NK-92 treated with Interleukin-12 subunit alpha and Interleukin-12 subunit beta, amount 100 ng/mL, for 24 hours (cell line): ENCODE data around the gene STX1A.
A peak's percentile ranks its signal among the peaks of the same experiment; 100 is the strongest.

Source experiments
- DNase-seq: peaks from one replicate; lab custom pipeline; 2025; lab: John Stamatoyannopoulos, UW

STX1A gene

DNA sequence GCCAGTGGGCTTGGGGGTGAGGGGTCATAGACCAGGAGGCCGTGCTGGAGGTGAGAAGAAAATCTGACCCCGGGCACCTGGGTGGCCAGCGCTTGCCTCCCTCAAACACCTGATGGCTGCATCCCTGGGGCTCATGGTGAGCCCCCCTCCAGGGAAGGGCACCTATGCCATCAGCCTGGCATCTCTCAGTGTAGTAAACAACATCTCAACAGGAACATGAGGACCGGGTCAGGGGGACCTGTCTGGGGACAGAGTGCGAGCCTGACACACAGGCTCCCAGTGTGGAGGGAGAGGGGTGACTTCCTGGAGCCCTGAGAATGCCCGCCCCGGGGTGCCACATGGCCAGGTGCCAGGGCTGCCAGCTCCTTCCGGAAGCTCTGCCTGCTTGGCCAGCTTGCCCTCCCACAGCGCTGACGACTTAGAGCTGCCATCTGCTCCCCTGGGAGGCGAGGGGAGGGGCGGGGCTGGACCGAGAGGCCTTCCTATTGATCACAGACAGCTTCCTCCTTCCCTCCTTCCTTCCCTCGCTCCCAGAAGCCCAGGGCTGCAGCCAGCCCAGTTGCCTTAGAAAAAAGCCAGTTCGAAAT lies 12.3 kb downstream of the STX1A start:
- no peak for DNase-seq

DNA sequence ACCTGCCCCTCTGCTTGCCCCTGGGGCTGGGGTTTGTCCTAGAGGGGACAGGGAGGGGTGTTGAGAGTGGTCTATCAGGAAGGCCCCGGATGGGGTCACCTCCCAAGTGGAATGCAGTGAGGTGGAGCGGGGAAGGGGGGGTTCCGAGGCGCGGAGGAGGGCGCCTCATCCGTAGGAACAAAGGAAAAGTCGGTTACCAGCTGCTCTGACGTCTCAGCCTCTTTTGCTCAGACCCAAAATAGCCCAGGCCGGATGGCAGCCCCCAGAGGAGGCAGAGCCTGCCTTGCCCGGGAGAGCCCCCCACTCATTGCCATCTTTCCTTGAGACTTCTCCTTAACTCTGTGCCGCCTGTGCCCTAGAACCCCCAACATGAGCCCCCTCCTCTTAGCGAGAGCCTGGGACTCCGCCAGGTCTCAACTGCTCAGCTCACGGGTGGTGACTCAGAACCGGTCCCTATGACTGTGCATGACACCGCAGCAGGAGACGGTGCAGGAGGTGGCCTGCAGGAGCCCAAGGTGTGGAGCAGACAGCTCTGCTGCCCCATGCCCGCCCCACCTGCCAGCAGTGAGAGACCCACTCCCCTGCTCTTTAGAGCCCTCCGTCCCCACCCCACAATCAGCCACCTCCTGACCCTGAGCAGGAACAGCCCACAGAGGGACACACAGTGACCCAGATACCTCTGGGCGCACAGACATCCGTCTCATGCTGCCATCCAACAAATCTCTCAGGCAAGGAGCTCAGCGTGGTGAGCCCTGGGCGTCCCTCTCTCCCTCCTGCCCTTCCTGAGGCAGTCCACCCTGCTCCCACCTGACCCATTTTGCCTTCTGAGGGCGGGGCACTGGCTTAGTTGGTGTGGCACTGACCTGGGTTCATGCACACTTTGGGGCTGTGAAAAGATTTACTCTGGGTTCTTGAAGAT lies 13.1 kb downstream of the STX1A start:
- DNase-seq = no peak

DNA sequence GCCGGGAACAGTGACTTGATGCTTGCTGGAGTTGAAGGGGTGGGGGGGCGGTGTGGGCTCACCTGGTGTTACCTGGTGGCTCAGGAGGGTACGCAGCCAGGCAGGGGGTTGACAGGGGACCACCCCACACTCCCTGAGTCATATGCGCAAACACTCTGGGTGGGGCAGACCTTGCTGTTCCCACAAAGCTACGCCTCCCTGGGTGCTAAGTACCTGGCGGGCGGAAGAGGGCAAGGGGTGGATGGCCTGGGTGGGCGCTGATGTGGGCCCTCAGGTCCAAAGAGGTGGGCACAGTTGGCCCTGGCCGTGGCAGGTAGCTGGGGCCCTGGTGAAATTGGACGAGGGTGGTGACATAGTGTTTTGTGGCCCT lies 13.9 kb downstream of the STX1A start:
- DNase-seq = no peak

DNA sequence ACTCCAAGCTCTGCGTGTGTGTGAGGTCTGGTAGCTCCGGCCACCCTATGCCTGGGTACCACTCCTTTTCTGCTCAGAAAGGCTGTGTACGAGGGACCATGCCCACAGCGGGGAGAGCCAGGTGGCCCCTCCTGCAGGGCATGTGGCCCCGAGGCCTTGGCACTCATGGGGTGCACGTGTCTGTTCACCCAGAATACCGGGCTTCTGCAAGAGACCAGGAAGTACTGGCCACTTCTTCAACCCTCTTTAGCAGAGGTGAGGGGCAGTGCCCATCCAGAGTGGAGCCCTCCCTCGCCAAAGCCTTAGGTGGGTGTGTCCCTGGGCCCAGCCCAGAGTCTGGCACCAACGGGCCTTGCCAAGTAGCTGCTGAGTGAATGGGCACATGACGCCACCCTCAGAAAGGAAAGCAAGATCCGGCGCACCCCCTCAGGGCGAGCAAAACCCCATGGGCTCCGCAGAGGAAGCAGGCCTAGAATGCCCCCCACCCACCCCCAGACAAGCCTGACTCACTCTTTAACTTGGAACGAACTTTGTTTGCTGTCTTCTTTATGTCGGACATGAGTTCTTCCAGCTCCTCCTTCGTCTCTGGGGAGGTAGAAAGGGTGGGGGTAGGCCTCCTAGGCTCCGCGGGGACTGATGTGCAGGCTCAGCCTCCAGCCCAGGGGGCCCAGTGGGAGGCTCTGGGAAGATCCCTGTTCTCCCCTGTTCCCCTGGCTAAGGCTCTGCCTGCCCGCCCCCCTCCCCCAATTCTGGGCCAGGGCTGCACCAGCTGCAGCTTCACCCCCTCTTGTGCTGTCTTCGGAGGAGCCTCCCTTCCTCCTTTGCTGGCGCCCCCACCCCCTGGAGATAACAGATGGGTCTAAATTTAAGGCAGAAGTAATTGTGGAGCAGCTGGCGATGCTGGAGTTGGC lies 14.6 kb downstream of the STX1A start:
- no peak for DNase-seq

DNA sequence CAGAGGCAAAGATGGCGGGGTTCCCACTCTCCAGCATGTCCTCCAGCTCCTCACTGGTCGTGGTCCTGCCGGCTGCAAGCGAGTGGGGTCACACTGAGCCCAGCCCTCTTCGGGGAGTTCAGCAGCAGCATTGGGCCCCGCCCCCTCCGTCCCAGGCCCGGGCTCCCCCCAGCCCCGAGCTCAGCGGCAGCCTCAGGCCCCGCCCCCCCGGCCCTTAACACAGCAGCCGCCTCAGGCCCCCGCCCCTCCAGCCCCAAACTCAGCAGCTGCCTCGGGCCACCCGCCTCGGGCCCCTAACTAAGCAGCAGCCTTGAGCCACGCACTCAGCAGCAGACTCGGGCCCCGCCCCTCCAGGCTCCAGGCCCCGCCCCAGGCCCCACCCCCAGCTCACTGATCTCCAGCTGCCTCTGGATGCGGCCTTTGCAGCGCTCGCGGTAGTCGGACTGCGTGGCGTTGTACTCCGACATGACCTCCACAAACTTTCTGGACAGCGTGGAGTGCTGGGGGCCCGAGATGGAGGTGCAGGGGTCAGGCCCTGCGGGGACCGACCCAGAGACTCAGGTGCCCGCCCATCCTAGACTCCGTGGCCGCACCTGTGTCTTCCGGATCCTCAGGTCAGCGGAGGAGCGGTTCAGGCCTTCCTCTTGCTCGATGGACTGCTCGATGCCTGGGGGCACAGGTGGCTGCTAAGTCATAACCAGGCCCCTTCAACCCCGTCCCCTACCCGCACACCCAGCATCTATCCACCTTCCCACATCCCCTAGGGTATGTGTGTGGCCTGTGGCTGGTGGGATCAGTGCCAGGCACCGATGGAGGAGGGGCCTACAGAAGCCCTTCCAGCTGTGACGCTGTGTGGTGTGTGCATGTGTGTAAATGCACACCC lies 15.5 kb downstream of the STX1A start:
- DNase-seq = no peak

DNA sequence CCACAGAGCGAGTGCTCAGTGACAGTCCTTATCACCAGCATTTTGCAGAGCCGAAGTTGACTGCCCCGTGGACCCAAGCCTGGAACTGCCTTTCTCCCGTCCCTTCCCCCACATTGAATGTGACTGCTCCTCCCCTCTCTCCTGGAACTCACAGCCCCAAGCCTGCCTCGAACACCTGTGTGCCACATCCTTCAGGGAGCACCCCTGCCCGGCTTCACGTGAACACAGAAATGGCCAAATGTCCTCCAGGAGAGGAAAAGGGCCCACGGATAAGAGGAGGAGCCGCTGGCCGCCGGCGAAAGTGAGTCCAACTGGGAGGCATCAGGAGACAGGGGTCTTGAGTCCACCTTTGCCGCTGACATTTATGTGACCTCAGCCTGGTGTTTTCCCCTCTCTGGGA lies 16.2 kb downstream of the STX1A start:
- DNase-seq = no peak

DNA sequence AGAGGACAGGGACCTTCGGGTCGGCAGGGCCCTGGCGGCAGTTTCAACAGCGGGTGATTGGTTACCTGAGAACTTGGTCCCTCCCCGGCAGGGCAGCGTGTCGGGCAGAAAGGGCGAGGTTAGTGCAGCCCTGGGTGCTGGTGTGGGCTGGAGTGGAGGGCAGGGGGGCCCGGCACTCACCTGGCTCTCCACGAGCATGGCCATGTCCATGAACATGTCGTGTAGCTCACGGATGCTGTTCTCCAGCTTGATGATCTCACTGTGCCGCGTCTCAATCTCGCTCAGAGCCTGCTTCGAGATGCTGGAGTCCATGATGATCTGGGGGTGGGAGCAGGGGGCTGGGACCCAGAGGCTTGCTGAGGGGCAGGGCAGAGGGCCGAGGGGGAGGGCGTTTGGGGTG lies 16.8 kb downstream of the STX1A start:
- no peak for DNase-seq

DNA sequence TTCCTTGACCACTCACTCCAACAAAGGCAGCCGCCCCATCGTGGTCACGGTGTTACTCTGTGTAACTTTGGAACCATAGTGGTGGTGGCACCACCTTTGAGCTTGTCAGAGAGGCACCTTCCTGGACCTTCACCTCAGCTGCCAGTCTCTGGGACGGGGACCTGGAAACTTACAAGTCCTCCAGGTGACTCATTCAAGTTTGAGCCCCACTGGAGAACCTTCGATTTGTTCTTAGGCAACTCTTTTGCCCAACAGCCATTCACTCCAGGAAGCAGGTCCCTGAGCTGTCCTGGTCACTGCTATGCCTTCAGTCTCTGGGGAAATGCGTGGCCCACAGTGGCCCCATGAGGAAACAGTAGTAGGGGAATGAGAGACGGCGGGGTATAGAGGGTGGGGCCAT lies 17.2 kb downstream of the STX1A start:
- DNase-seq = no peak

DNA sequence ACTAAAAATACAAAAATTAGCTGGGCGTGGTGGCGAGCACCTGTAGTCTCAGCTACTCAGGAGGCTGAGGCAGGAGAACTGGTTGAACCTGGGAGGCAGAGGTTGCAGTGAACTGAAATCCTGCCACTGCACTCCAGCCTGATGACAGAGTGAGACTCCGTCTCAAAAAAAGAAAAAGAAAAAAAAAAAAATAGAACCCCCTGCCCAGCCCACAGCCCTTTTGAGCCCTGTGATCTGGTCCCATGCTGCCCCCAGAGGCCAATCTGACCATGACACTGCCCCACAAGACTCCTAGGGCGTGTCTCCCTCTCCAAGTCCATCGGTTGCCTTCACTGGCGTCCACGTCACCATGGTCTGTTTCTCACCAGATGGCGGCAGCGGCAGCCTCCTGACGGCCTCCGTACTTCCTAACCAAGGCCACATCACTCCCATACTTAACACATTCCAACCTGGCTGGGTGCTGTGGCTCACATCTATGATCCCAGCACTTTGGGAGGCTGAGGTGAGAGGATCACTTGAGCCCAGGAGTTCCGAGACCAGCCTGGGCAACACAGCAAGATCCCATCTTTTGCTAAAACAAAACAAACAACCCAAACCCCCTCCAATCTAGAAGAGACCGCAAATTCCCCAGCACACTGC lies 18.0 kb downstream of the STX1A start:
- peak; percentile 20 for DNase-seq

DNA sequence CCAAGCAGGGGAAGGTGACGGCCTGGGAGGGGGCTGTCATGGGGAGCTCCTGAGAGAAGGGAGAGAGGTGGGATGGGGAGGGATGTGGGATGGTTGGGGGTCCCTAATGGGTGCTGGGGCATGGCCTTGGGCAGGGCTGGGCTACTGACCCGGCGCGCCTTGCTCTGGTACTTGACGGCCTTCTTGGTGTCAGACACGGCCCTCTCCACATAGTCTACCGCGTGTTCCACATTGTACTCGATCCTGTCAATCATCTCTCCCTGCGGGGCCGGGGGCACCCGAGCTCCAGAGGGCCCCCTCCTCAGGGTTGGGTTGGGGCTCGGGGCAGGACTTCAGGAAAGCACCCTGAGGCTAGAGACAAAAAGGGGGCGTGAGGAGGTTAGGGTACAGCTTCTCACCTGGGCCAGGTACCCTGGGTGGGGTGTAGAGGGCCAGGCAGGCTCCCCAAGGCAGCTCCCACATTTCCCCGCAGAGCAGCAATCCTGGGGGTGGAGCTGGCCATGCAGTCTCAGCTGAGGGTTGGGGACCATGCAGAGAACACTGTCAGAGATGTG lies 18.8 kb downstream of the STX1A start:
- no peak for DNase-seq

DNA sequence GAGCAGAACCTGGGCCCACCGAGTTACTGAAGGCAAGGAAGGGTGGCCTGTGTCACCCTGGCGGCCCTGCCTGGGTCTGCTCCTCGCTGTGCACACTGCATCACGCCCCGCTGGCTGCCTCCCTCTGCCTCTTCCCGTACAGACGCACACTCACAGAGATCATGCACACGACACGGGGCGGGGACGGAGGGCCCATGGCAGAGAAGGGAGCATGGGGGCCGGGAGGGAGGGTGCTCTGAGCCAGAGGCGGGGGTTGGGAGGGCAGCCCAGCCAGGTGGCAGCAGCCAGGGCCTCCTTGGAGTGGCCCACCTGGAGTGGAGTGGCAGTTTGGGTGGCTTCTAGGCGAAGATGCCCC lies 19.4 kb downstream of the STX1A start:
- DNase-seq = no peak

DNA sequence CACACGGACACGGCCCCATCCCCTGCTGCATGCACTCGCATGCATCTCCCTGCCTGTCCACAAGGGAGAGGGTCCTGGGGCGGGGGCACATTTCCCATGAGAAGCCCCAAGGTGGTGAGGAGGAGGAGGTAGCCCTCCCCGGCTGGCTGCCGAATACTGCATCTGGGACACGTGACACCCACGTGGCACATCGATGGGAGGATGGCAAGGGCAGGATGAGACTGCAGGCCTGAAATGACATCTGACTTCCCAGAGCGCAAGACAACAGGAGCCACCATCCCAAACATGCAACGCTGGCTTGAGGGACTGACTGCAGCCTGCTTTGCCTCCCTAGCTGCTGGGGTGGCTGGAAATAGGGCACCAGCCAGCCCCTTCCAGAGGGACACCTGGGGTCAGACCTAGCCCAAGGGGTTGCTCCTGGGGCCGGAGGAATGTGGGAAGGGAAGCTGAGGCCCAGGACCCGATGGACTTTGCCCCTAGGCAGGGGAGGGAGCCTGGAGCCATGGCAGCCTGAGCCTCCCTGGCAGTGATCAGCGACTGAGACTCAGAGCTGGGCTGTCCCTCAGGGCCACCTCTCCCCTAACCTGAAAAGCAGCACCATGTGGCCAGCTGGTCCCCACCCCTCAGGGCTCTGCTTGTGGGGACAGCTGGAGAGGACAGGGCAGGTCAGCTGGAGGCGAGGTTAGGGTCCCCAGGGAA lies 19.9 kb downstream of the STX1A start:
- no peak for DNase-seq

DNA sequence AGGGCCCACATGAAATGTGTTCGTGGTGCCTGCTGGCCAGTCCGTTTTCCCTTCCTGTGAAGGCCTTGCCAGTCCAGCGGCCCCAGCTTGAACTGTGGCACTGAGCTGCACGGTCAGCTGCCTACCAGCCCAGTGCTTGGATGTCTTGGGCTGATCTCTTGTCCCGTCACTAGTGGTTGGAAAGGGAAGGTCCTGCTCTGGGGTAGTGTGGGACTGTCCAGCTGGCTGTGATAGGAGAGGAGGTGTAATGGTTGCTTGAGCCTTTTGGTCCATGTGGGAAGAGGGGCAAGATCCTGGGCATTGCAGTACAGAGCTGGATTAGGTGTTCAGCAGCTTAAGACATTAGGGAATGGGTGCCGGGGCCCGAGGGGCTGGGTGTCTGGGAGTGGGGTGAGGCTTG lies 21.1 kb downstream of the STX1A start:
- no peak for DNase-seq

DNA sequence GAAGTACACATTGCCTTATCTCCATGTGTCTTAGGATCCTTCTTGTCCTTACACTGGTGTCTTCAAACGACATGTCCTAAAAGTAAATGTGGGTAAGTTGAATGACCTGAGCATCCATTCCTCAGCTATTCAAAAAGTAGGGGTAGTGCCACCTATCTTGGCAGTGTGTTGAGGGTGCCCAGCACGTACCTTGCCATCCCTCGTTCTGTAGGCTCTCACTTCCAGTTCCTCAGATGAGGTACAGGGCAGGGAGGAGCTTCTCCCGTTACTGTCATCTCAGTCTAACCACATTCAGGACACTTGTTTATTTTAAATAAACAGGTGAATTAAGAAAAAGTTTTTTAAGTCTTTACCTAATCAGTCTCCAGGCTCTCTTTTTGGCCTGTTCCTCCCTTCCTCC lies 23.1 kb downstream of the STX1A start:
- DNase-seq = no peak

DNA sequence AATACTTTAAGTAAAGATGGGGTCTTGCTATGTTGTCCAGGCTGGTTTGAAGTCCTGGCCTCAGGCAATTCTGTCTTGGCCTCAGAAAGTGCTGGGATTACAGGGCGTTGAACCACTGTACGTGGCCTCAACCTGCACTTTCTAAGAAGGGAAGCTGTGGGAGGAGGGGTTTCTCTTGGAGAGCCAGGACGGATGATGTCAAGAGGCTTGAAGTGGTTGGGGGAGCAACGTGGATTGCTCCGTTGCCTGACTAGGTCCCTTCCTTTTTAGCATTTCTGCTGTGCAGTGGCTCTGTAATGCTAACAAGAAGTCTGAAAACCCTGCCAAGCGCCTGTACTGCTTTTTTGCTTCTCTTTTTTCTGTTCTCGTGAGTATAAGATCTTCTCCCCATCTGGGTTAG lies 28.8 kb downstream of the STX1A start:
- no peak for DNase-seq

DNA sequence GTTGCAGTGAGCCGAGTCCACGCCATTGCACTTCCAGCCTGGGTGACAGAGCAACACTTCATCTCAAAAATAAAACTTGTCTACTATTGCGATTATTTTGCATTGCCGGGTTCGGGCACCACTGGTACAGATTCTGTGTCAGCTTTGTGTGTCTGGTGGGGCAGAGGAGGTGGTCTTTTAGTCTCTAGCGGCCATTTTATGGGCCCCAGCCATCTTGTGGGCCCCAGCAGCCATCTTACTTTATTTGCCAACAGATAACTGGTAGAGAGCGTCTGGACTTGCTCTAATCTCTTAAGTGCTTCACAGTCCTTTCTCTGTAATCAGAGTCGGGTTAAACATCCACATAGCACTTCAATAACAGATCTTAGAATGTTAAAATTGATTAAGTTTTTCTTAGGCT lies 31.2 kb downstream of the STX1A start:
- DNase-seq = no peak

DNA sequence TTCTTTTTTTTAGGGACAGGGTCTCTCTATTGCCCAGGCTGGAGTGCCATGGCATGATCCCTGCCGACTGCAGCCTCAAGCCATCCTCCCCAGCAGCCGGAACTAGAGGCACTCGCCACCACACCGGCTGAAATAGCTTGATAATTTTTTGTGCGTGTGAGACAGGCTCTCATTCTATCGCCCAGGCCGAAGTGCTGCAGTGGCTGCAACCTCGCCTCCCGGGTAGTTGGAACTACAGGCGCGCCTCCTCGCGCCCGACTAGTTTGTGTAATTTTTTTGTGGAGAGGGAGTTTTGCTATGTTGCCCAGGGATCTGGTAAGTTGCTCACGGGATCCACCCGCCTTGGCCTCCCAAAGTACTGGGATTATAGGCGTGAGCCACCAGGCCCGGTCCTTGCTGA lies 34.2 kb downstream of the STX1A start:
- DNase-seq = no peak

DNA sequence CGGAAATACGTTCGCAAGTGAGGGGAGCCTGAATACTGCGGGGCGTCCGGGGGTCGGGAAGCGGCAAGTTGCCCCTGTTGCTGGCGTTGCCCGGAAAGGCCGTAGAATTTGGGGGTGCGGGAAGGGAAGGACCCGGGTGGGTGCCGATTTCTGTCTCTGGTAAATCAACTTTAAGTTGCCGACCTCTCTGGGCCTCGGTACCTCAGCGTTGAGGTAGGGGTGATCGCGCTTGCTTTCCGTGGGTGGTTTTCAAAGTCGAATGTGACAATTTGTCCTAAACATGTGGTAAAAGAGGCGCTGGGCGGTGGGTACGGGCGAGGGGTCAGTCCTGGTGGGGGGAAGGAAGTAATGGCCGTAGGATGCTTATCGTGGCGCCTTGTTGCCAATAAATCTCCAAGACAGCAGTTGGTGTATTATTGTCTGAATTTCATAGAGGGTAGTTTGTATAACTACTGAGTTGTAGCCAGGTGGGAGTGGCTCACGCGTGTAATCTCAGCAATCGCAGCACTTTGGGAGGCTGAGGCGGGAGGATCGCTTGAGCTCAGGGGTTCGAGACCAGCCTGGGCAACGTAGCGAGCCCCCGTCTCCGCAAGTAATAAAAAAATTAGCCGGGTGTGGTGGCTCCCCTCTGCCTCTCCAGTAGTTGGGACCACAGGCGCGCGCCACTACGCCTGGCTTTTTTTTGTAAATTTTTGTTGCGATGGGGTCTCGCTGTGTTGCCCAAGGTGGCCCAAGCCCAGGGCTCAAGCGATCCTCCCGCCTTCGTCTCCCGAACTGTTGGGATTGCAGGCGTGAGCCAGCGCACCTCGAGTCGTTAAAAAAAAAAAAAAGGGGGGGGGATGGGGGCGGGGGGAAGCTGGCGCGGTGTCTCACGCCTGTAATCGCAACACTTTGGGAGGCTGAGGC lies 35.4 kb downstream of the STX1A start:
- no peak for DNase-seq

DNA sequence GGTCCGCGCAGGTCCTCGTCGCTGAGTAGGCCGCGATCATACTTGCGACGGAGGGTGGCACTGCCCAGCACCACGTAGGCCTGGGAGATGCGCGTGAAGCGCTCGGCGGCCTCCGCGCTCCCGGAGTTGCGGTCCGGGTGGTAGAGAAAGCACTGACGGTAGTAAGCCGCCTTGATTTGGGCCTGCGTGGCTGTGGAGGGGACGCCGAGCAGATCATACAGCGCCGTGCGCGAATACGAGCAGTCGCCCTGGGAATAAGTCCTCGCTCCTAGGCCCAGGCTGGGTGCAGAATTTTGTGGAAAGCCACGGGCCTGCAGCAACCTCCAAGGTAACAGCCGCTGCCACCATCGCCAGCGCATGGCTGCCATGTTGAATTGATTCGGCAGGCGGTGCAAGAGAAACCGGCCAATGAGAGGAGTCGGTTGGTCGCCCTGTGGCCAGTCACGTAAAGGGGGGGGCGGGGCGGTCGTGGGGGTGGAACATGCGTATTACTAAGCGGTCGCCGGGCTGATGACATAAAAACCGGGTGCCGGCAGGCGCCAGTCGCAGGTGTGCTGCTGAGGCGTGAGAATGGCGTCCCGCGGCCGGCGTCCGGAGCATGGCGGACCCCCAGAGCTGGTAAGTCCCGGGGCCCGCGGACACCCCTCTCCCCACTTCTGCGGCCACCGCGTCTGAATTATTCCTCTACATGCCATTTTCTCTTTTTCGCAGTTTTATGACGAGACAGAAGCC lies 36.2 kb downstream of the STX1A start, which contains the start of the genes BUD23 and DNAJC30:
Gene BUD23 (plus strand): TSS at position 542 of the 732 bp plus-strand sequence. CDS start 29 bp downstream, at position 571.
Gene DNAJC30 (minus strand): TSS at position 398 of the 732 bp plus-strand sequence. CDS start 30 bp downstream, at position 368.
- peak; percentile 99 for DNase-seq
